ENCODE measurements around the gene ME3.

GRCh38 chr11:86523738-86524619, 148.4 kb downstream of the ME3 start:
- no peak for TF ChIP-seq TCF7 (CRISPR knock-in tag; IDR thresholded peaks at IDR 0.05; ENCODE audit: low read depth)
- no peak for TF ChIP-seq NFYB (CRISPR knock-in tag; conservative IDR thresholded peaks at IDR 0.05; ENCODE audit: low read depth)
- no peak for TF ChIP-seq CTCF (IDR thresholded peaks at IDR 0.05)
- TF ChIP-seq CREM (CRISPR knock-in tag; IDR thresholded peaks at IDR 0.05): no peak
